NCI-H2029 (cell line): ENCODE measurements around the gene DSG2.

Source experiments
- DNase-seq: peaks from one replicate; lab custom pipeline; 2025; lab: John Stamatoyannopoulos, UW

The DSG2 gene

GRCh38 chr18:31590570-31590969 lies 92.6 kb downstream of the DSG2 start:
- no peak for DNase-seq

GRCh38 chr18:31591113-31591512 lies 93.1 kb downstream of the DSG2 start:
- no peak for DNase-seq

- no peak for DNase-seq
Observed at GRCh38 chr18:31591628-31592027, 93.7 kb downstream of the DSG2 start, which contains the start of gene TTR. Gene TTR (plus strand): TSS chr18:31591877. CDS start chr18:31591903, 26 bp downstream.

- no peak for DNase-seq
Observed at GRCh38 chr18:31592506-31593157, 94.7 kb downstream of the DSG2 start.

- DNase-seq, result no peak
Observed at GRCh38 chr18:31595121-31595771, 97.3 kb downstream of the DSG2 start.

- DNase-seq, result no peak
Observed at GRCh38 chr18:31596081-31596872, 98.3 kb downstream of the DSG2 start.

GRCh38 chr18:31598021-31598805 lies 100.2 kb downstream of the DSG2 start:
- no peak for DNase-seq
